CD4-positive, alpha-beta memory T cell (primary cell): ENCODE data around the gene NUMB. TPM values are rescaled to one million over a fixed set of nuclear protein-coding genes. Genes with fewer than 3 reads are reported as not detected.

ENCODE experiments used
- CTCF ChIA-PET: fragments of 350-600 bp; sonication (Branson Sonifier 250); formaldehyde crosslinking; loops from one replicate; lab custom pipeline; 2021; ENCODE audit warnings: inconsistent platforms; ENCODE audit not compliant: partially characterized antibody; lab: Charles Lee
- POLR2A ChIA-PET: fragments of 350-600 bp; sonication (Branson Sonifier 250); formaldehyde crosslinking; loops from one replicate; lab custom pipeline; 2021; ENCODE audit not compliant: partially characterized antibody; lab: Charles Lee
- DNase-seq, 5 donors: peaks; one replicate each; pipeline versions ENCODE4 v3.0.0 to v3.0.0-alpha.2; 2020 to 2022; ENCODE audit warnings: mixed read lengths in 1 of 5
- H3K27ac ChIP-seq: one replicate; pipeline ENCODE4 v1.7.0; 2013; ENCODE audit warnings: low read depth, low read length
- H3K27me3 ChIP-seq: 2 replicates; pipeline ENCODE4 v1.7.0; 2013; ENCODE audit warnings: mild to moderate bottlenecking, low read length, moderate library complexity; ENCODE audit not compliant: insufficient read depth
- H3K36me3 ChIP-seq: 2 replicates; pipeline ENCODE4 v1.7.0; 2013; ENCODE audit warnings: mild to moderate bottlenecking, low read length, moderate library complexity; ENCODE audit not compliant: insufficient read depth
- H3K4me1 ChIP-seq: 2 replicates; pipeline ENCODE4 v1.7.0; 2013; ENCODE audit warnings: mild to moderate bottlenecking, low read length, moderate library complexity; ENCODE audit not compliant: insufficient read depth
- H3K4me3 ChIP-seq, 2 donors: one replicate each; pipeline ENCODE4 v1.7.0; 2013; ENCODE audit warnings: low read length in 2 of 2, mild to moderate bottlenecking in 1 of 2
- H3K9me3 ChIP-seq, 2 donors: one replicate each; pipeline ENCODE4 v1.7.0; 2013; ENCODE audit warnings: low read length in 2 of 2, control low read depth in 1 of 2; ENCODE audit not compliant: control insufficient read depth in 1 of 2
- H3K27ac Mint-ChIP-seq, 7 donors: one replicate each; pipeline ENCODE4 v1.8.0; 2020 to 2021; ENCODE audit warnings: mixed read lengths in 7 of 7, mild to moderate bottlenecking in 6 of 7, inconsistent platforms in 3 of 7, moderate library complexity in 3 of 7
- H3K27me3 Mint-ChIP-seq, 2 donors: one replicate each; pipeline ENCODE4 v1.8.0; 2020 to 2021; ENCODE audit warnings: mixed read lengths in 2 of 2
- H3K36me3 Mint-ChIP-seq, 2 donors: one replicate each; pipeline ENCODE4 v1.8.0; 2020 to 2021; ENCODE audit warnings: mixed read lengths in 2 of 2, inconsistent platforms in 1 of 2, mild to moderate bottlenecking in 1 of 2
- H3K4me1 Mint-ChIP-seq, 4 donors: one replicate each; pipeline ENCODE4 v1.8.0; 2020 to 2021; ENCODE audit warnings: mixed read lengths in 4 of 4, mild to moderate bottlenecking in 1 of 4
- H3K4me3 Mint-ChIP-seq, 8 donors: one replicate each; pipeline ENCODE4 v1.8.0; 2020 to 2021; ENCODE audit warnings: mixed read lengths in 8 of 8, mild to moderate bottlenecking in 7 of 8, moderate library complexity in 6 of 8, inconsistent platforms in 3 of 8
- H3K9me3 Mint-ChIP-seq, 8 donors: one replicate each; pipeline ENCODE4 v1.8.0; 2020 to 2021; ENCODE audit warnings: mixed read lengths in 8 of 8, mild to moderate bottlenecking in 5 of 8, inconsistent platforms in 3 of 8, moderate library complexity in 1 of 8
- intact Hi-C: fragments of 100-400 bp; cut with micrococcal nuclease; formaldehyde crosslinking; loops from one replicate; pipeline ENCODE4 v1.15.1; 2023
- polyA plus RNA-seq, 2 donors: library from polyadenylated mRNA; unstranded; fragments of 300-500 nt; fragmentation: Illumina TruSeq; gene quantifications; one replicate each; pipeline ENCODE4 v1.2.3, GENCODE V29; 2021
- total RNA-seq, 2 experiments: library from RNA; stranded (reverse); gene quantifications; one replicate each; pipeline ENCODE4 v1.2.3, GENCODE V29; 2021

The NUMB gene
- total and polyA plus RNA-seq, 4 experiments from 2014 or later = 31.1 to 47.3 (median 45.7) TPM

- intact Hi-C loops = no loop called here
- no peaks in the 10 kb centered on the region for H3K4me1 ChIP-seq
- no peaks in the 10 kb centered on the region for H3K27me3 Mint-ChIP-seq
- no peaks in the 10 kb centered on the region for H3K9me3 Mint-ChIP-seq
- H3K27ac Mint-ChIP-seq = no peak overlapping the region
- peaks cover 0 to 9% (median 2%) of the 10 kb centered on the region in 4 donors for H3K4me1 Mint-ChIP-seq
- H3K9me3 ChIP-seq = no peaks in the 10 kb centered on the region
- H3K4me3 Mint-ChIP-seq = no peak overlapping the region
- H3K27me3 ChIP-seq = no peaks in the 10 kb centered on the region
- ChIA-PET CTCF (no interaction called here), POLR2A (no interaction called here)
- H3K27ac ChIP-seq = no peak overlapping the region
- no peaks in the 10 kb centered on the region for H3K36me3 Mint-ChIP-seq
- H3K4me3 ChIP-seq = no peak overlapping the region
- no peak for DNase-seq
- no peaks in the 10 kb centered on the region for H3K36me3 ChIP-seq
These were observed 193.2 kb downstream of the NUMB start for GRCh38 chr14:73264885-73265720.

GRCh38 chr14:73264080-73264884, 194.1 kb downstream of the NUMB start:
- no peaks in the 10 kb centered on the region for H3K27me3 ChIP-seq
- Mint-ChIP-seq H3K4me1 (peaks cover 0 to 5% (median under 1%) of the 10 kb centered on the region in 4 donors), H3K27ac (peak overlapping the region in 1 of 7 donors; percentile 27), H3K4me3 (no peak overlapping the region), H3K27me3 (no peaks in the 10 kb centered on the region), H3K9me3 (no peaks in the 10 kb centered on the region), H3K36me3 (no peaks in the 10 kb centered on the region)
- no peak for DNase-seq
- H3K4me3 ChIP-seq = no peak overlapping the region
- no peaks in the 10 kb centered on the region for H3K4me1 ChIP-seq
- no peaks in the 10 kb centered on the region for H3K9me3 ChIP-seq
- ChIA-PET POLR2A (no interaction called here), CTCF (no interaction called here)
- H3K36me3 ChIP-seq = no peaks in the 10 kb centered on the region
- no peak overlapping the region for H3K27ac ChIP-seq
- intact Hi-C loops = no loop called here

GRCh38 chr14:73263606-73264005, 194.7 kb downstream of the NUMB start:
- intact Hi-C loops = no loop called here
- Histone ChIP-seq H3K36me3 (no peaks in the 10 kb centered on the region), H3K27ac (no peak overlapping the region), H3K4me1 (no peaks in the 10 kb centered on the region), H3K4me3 (no peak overlapping the region), H3K9me3 (no peaks in the 10 kb centered on the region), H3K27me3 (no peaks in the 10 kb centered on the region)
- Mint-ChIP-seq H3K4me1 (no peaks in the 10 kb centered on the region), H3K36me3 (no peaks in the 10 kb centered on the region), H3K27me3 (no peaks in the 10 kb centered on the region), H3K27ac (no peak overlapping the region), H3K4me3 (no peak overlapping the region), H3K9me3 (no peaks in the 10 kb centered on the region)
- DNase-seq = no peak
- ChIA-PET POLR2A (no interaction called here), CTCF (no interaction called here)

- DNase-seq = no peak
- Mint-ChIP-seq H3K9me3 (no peaks in the 10 kb centered on the region), H3K4me1 (no peaks in the 10 kb centered on the region), H3K36me3 (no peaks in the 10 kb centered on the region), H3K27me3 (no peaks in the 10 kb centered on the region), H3K27ac (no peak overlapping the region), H3K4me3 (no peak overlapping the region)
- H3K27ac ChIP-seq = no peak overlapping the region
- intact Hi-C loops = no loop called here
- H3K36me3 ChIP-seq = no peaks in the 10 kb centered on the region
- H3K4me3 ChIP-seq = no peak overlapping the region
- POLR2A ChIA-PET = no interaction called here
- H3K9me3 ChIP-seq = no peaks in the 10 kb centered on the region
- CTCF ChIA-PET = no interaction called here
- H3K4me1 ChIP-seq = no peaks in the 10 kb centered on the region
- no peaks in the 10 kb centered on the region for H3K27me3 ChIP-seq
These were observed 195.7 kb downstream of the NUMB start for GRCh38 chr14:73262427-73263183.

- Mint-ChIP-seq H3K36me3 (no peaks in the 10 kb centered on the region), H3K4me1 (no peaks in the 10 kb centered on the region), H3K27ac (no peak overlapping the region), H3K9me3 (no peaks in the 10 kb centered on the region), H3K27me3 (no peaks in the 10 kb centered on the region), H3K4me3 (no peak overlapping the region)
- H3K9me3 ChIP-seq = no peaks in the 10 kb centered on the region
- no peaks in the 10 kb centered on the region for H3K4me1 ChIP-seq
- H3K4me3 ChIP-seq = no peak overlapping the region
- POLR2A ChIA-PET = no interaction called here
- H3K27me3 ChIP-seq = no peaks in the 10 kb centered on the region
- no peaks in the 10 kb centered on the region for H3K36me3 ChIP-seq
- intact Hi-C loops = no loop called here
- CTCF ChIA-PET = no interaction called here
- H3K27ac ChIP-seq = no peak overlapping the region
- no peak for DNase-seq
These were observed 196.6 kb downstream of the NUMB start for GRCh38 chr14:73261520-73262426.

- intact Hi-C loops = no loop called here
- Histone ChIP-seq H3K36me3 (no peaks in the 10 kb centered on the region), H3K9me3 (no peaks in the 10 kb centered on the region), H3K4me1 (no peaks in the 10 kb centered on the region), H3K27ac (no peak overlapping the region), H3K4me3 (no peak overlapping the region), H3K27me3 (no peaks in the 10 kb centered on the region)
- Mint-ChIP-seq H3K27me3 (no peaks in the 10 kb centered on the region), H3K27ac (no peak overlapping the region), H3K36me3 (no peaks in the 10 kb centered on the region), H3K4me3 (no peak overlapping the region), H3K9me3 (no peaks in the 10 kb centered on the region), H3K4me1 (no peaks in the 10 kb centered on the region)
- ChIA-PET POLR2A (no interaction called here), CTCF (no interaction called here)
- no peak for DNase-seq
These were observed 197.3 kb downstream of the NUMB start for GRCh38 chr14:73261075-73261474.
